Measurements from ENCODE around the gene TMC8.
"Not testable (repeated sequence)": the region's sequence is repeated elsewhere in the genome, so short reads cannot be mapped to it uniquely, and the experiment has no call there.

Gene TMC8

DNA sequence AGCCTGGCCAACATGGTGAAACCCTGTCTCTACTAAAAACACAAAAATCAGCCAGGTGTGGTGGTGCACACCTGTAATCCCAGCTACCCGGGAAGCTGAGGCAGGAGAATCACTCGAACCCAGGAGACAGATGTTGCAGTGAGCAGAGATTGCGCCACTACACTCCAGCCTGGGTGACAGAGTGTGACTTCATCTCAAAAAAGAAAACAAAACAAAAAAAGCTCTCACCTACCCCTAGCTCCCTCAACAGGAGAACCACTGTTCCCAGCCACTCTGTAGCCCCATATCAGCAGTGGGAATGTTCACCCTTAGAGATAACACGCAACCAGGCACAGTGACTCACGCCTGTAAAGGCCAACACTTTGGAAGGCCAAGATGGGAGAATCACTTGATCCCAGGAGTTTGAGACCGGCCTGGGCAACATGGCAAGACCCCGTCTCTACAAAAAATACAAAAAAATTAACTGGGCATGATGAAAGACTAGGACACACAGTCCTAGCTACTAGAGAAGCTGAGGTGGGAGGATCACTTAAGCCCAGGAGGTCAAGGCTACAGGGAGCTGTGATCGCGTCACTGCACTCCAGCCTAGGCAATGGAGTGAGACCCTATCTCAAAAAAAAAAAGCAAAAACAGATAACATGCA is 5.4 kb downstream of the TMC8 start:
- no peak for DNase-seq

DNA sequence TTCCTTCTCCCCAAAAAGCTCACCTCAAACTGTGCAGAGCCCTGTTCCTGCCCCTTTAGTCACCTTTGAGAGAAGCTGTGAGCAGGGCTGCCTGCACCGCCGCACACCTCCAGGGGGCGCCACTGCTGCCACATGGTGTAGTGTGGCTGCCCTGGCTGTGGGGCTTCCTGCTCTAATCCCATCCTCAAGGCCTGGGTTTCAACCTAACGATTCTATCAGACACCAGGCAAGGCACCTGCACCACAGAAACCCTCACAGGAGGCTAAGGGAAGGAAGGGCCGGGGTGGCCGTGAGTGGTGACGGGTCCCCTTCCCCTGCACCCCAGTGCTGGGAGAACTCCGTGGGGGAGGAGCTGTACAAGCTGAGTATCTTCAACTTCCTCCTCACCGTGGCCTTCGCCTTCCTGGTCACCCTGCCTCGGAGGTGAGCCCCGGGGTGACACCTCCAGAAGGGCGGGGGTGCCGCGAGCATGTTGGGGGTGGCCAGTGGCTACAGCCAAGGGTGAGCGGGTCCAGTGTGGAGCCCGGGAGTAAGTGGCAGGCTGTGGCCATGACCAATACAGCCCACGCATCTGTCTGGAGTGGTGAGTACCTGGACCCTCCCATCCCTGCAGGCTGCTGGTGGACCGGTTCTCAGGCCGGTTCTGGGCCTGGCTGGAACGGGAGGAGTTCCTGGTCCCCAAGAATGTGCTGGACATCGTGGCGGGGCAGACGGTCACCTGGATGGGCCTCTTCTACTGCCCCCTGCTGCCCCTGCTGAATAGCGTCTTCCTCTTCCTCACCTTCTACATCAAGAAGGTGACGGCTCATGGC is 7.0 kb downstream of the TMC8 start:
- DNase-seq, result no peak

DNA sequence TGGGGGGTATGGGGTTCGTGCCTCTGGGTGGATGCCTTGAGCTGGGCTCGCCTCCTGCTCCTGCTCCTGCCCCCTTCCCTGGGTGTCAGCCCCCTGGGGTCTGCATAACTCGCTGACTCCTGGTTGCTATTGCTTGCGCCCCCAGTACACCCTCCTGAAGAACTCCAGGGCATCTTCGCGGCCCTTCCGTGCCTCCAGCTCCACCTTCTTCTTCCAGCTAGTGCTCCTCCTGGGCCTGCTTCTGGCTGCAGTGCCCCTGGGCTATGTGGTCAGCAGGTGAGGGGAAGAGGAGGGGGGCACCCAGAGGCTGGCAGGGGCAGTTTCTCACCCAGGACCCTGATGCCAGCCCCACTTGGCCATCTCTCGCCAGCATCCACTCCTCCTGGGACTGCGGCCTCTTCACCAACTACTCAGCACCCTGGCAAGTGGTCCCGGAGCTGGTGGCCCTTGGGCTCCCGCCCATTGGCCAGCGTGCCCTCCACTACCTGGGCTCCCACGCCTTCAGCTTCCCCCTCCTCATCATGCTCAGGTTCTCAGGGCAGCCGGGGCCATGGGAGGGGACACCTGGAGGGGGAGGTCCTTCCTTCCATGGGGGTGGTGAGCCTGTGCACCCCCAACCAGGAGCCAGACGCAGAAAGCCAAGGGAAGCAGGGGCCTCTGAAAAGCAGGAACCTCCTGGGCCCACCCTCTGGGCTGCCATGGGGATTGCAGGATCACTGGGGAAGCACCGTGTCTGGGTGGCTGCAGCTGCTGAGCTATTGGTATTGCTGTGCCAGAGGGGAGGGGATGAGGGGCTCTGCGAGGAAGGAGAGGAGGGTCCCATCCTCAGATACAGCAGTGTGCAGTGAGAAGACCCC is 7.9 kb downstream of the TMC8 start:
- no peak for DNase-seq

DNA sequence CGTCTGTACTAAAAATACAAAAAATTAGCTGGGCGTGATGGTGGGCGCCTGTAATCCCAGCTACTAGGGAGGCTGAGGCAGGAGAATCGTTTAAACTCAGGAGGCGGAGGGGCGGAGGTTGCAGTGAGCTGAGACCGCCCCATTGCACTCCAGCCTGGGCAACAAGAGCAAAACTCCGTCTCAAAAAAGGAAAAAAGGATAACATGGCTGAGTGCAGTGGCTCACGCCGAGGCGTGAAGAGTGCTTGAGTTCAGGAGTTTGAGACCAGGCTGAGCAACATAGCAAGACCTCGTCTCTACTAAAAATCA is 9.2 kb downstream of the TMC8 start:
- DNase-seq, result not testable (repeated sequence)

DNA sequence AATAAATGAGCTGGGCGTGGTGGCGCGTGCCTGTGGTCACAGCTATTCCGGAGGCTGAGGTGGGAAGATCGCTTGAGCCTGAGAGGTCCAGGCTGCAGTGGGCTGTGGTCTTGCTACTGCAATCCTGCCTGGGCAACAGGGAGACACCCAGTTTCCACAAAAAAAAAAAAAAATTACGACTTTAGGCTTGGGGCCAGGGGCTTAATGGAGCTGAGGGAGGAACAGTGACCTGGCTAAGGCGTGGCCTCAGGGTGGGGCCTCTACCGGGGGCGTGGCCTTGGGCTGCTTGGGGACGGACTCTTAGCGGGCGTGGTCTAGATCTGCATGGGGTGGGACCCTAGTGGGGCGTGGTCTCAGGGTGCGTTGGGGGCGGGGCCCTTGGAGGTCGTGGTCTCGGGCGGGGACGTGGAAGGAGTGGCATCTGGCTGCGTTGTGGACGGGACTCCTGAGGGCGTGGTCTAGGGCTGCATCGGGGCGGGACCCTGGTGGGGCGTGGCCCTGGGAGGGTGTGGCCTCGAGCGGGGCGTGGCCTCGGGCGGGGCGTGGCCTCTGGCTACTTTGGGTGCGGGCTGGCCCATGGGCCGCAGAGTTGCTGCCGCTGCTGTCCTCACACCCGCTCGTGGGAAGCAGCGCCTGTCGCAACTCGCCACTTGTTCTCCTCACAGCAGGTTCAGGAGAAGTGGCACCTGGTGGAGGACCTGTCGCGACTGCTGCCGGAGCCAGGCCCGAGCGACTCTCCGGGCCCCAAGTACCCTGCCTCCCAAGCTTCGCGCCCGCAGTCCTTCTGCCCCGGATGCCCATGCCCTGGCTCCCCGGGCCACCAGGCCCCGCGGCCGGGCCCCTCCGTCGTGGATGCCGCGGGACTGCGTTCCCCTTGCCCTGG is 9.8 kb downstream of the TMC8 start:
- peak; percentile 87 for DNase-seq

DNA sequence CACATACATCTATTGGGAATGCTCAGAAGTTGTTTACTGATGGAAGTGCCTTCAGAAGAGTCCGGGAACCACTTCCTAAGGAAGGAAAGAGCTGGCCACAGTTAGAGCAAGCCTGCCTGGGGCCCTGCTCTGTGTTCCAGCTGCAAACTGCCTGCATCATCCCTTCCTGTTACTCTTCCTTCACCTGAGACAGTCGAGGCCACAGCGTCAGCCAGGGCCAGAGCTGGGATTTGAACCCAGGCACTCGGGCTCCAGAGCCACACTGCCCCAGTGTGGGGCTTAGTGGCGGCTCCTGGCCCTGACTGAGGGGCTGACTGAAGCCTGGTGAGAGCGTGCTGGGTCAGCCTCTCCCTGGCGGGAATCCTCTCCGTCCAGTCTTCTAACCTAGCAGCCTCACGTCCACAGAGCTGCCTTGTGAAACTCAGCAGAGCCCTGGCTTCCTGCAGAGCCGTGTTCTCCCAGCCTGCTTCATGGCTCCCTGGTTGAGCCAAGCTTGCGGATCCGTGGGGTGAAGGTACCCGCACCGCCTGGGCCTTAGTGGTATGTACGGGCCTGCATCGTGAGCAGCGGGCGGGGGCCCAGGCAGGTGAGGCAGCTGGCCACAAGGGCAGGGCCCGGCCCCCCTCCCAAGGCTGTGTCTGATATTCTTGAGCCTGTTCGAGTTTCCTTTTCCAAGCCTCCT is 11.0 kb downstream of the TMC8 start:
- no peak for DNase-seq

DNA sequence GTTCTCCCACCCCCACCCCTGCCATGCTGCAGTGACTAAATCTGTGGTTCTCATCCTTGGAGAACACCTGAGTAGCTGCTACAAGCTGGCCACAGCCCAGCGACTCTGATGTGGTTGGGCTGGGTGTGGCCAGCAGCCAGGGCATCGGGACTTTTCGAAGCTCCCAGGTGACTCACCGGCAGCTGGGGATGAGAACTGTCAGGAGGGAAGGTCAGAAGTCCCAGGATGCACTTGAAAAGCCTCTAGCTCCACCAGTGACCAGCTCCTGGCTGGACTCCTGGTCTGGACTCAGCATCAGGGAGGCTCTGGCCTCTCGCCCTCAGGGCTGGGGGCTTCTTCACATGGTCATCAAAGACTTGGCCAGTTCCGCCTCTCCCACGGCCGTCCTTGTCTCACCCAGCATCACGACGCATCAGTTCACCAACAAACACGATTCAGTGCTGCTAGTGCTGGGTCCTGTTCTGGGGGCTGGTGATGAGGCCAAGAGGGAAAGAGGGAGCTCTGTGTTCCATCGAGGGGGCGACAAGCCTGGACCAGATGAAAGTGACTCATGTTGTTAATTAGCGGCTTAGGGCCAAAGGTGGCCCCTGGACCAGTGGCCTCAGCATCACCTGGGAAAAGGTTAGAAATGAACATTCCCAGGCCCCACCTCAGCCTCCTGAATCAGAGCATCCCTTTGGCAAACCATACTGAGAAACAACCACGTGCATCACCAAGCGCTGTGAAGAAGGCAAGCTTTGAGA is 11.7 kb downstream of the TMC8 start:
- DNase-seq, result no peak

DNA sequence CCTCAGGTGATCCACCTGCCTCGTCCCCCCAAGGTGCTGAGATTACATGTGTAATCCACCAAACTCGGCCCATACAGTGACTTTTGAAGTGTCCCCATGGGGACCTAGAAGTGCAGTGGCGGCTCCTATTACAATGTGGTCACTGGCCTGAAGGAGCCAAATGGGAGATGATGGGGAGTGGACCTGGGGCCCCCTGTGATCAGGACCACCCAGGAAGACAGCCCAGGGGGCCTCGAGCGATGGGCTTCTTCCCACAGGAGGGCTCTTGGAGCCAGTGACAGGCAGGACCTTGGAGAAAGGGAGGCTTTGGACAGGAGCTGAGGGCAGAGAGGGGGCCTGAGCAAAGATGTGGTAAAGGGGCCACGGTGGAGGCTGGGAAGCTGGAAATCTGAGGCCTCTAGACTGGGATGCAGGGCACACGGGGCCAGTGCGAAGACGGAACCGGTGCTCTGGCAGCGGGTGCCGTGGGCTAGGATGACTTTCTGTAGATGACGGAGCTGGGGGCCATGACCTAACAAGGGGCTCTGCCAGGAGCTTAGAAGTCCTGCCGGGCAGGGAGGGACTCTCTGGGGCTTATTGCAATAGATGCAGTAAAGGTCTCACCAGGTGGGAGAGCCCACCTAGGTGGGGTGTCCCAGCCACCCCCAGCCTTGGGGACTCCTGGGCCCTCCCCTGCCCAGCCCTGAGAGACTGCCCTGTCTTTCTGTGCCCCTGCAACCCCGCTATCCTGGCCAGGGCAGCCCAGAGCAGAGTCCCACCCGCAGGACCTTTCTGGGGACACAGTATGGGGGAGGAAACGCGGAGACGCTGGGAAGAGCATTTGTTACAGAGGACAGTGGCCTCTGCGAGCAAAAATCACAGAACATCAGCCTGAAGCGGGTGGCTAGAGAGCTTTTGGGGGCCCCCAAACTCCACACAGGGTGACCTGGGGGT is 12.9 kb downstream of the TMC8 start:
- no peak for DNase-seq

DNA sequence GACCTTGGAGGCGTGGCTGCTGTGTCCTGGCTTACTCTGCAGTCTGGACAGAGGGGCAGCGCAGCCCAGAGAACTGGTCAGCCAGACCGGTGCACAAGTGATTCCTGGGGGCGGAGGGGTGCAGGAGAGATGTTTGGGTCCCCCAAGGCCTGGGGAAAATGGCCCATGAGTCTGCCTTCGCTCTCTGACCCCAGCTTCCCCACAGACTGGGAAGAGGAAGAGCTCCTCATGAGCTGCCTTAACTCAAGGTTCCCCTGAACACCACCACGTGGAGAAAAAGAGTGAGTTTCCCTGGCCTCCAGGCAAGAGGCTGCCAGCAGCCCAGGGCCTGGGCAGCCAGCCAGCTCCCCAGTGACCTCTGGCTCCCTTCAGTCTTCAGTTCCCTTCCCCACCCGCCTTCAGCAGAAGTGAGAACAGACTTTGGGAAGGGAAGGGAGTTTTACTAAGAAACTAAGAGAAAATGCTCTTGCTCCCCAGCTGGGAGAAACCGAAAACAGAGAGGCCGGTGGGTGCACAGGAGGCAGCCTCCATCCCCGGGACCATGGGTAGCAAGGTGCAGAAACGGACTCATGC is 13.7 kb downstream of the TMC8 start:
- DNase-seq, result no peak

DNA sequence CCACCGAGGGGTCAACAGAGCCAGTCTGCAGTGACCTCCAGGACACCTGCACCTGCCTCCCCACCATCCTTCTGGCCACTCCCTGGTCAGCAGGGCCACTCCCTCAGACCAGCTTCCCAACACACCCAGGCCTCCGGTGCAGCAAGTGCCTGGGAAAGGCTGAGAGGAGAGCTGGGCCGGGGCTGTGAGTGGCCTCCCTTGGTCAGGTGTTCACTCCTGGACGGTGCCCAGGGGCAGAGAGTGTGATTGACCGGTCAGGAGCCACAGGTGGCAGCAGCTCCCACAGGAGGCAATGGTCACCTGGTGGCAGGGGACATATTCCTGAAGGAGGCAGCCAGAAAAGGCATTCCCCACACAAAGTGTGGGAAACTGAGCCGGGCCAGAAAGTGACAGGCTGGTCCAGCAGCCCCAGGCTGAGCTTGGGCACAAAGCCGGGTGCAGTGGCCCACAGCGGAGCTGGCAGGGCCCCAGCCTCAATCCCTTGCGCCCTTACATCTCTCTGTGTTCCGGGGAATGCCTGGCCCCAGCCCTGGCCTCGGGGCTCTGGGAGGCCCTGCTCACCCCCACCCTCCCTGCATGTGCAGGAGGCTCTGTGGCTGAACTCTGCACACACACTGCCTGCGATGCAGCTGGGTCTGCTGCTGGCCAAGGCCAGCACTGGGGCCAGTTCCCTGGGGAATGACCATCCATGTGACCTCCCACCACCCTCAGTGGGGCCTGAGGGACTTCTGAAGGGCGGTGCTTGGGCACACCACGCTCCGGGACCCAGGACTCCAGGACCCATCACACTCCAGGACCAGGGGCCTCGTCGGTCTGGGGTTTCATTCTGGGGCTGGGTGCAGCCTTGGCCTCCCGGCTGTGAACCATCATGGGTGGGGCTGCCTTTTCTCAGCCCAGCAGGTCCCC is 14.4 kb downstream of the TMC8 start:
- no peak for DNase-seq

DNA sequence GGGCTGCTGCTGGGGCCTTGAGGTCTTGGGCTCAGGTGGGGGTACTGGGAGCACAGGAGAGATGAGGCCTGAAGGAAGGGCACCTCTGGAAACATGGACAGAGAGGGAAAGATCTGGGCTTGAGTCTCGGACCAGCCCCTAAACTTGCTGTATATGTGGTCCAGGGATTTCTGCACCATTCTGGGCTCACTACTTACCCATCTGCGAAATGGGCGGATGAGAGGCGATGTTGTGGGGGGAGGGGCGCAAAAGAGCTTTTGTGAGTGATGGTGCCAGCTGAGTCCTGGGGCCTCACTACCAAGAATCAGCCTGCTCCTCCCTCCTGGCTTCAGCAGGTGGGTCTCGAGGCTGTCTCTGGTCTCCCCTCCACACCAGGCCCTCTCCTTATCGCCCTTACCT is 15.9 kb downstream of the TMC8 start:
- DNase-seq, result no peak

DNA sequence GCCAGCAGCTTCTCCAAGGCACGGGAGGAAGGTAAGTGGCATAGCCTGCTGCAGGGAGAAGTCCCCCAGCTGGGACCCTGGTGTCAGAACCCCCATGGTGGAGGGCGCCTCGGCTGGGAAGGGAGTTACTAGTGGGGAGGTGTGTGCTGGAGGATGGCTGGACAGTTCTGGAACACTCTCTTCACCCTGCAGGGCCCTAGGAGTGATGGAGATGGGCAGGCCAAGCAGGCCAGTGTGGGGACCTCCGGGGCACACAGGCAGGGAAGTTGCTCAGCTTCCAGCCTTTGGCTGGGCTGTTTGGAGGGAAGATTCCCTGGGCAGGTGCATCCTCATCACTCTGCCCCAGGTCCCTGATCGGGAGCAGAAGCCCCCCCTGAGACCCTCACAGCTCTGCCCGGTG is 16.3 kb downstream of the TMC8 start:
- DNase-seq, result no peak

DNA sequence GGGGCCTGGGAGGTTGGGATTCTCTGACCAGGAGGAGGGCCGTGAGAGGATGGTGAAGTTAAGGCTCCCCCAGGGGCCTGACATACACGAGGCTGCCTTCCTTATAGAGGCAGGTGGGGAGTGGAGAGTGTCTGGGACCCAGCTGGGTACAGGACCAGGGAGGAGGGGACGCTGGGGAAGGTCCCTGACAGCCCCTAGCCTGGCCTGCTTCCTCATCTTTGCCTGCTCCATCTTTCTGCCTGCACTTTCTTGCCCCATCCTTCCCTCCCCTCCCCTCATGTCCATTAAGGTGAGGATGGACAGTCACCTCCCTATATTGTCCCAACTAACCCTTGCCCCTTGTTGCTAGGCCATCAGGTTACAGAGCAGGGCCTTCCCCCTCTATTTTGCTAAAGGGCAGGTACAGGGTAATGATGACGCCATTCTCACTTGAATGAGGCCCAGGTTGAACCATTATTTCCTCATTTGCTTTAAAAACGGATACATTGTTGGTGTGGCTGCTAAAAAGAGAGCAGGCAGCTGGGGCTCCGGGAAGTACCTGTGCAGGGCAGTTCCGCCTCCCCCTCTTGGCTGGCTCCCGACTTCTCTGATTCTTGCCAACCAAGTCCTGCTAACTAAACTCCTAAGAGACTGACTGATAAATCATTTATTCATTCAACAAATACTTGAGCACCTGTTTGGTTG is 16.9 kb downstream of the TMC8 start:
- DNase-seq, result no peak

DNA sequence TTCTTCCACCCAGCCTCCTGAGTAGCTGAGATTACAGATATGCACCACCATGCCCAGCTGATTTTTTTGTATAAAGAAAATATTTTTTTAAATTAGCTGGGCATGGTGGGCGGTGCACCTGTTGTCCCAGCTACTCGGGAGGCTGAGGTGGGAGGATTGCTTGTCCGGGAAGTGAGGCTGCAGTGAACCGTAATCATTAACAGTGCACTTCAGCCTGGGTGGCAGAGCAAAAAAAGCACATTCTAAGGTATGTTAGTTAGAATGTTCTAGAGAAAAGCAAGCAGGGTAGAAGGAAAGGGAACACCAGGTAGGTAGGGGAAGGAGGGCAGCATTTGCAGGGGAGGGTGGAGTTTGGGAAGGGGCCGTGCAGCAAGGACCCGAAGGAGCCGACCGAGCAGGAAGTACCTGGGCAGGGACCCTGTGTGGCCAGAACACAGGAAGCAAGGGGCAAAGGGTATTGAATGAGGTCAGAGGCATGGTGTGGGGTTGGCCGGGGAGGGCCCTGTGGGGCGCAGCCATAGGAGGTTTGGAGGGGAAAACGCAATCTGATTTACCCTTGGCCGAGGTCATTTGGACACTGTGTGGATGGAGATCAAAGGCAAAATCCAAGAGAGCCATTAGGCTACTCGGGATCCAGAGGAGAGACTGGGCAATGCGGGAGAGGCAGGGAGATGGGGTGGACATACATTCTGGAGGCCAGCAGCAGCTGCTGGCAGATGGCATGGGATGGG is 17.9 kb downstream of the TMC8 start:
- DNase-seq, result no peak

DNA sequence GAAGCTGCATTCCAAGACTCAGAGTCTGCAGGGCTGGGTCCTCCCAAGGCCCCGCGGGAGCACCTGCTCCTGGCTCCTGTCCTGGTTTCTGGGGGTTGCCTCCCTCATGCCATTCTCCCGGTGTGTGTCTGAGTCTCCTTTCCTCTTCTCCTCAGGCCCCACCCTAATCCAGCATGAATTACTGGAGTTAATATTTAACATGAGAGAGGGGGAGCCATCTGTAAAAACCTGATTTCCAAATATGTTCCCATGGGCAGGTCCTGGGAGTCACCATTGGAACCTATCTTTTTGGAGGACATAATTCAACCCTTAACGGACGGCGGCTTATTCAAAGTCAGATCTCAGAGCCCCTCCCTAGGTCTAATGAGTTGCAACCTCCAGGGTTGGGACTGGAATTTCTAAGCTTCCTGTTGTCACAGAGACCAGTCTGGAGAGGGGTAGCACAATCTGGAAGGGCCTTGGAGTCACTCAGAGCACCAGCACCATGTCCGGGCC is 21.0 kb downstream of the TMC8 start:
- DNase-seq, result no peak

DNA sequence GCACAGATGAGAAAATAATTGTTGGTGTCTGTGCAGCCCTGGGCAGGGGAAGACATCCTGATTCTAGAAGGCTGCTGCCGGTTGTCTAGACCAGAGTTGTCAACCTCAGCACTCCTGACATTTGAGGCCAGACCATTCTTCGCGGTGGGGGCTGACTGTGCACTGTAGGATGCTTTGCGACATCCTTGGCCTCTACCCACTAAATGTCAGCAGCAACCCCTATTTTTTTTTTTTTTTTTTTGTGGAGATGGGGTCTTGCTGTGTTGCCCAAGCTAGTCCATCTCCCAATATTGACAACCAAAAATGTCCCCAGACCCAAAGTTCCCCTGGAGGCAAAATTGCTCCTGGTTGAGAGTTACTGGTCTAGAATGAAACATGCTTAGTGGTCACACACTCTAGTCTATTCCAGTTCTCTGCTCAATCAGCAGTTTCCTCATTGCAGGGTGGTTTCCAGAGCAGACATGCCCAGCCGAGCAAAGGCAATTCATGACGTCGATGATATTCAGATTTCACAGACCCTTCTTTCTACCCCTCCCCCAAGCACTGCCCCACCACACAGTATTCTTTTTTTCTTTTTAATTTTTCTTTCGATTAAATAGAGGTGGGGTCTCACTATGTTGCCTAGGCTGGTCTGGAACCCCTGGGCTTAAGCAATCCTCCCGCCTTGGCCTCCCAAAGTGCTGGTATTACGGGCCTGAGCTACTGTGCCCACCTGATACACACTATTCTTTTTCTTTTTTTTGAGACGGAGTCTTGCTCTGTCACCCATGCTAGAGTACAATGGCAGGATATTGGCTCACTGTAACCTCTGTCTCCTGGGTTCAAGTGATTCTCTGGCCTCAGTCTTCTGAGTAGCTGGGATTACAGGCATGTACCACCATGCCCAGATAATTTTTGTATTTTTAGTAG is 24.6 kb downstream of the TMC8 start:
- no peak for DNase-seq
